IPS-20b (cell line): Measurements from ENCODE around the gene ROCK2.

ENCODE experiments used
- H3K27ac ChIP-seq: one replicate; pipeline ENCODE4 v1.5.1; 2013; ENCODE audit warnings: low read length
- H3K27me3 ChIP-seq: 2 replicates; pipeline ENCODE4 v1.6.1; 2013; ENCODE audit warnings: mild to moderate bottlenecking, low read length, inconsistent platforms; ENCODE audit not compliant: insufficient read depth
- H3K36me3 ChIP-seq: 2 replicates; pipeline ENCODE4 v1.6.1; 2013; ENCODE audit warnings: low read depth, mild to moderate bottlenecking, inconsistent platforms, low read length, moderate library complexity; ENCODE audit not compliant: insufficient read depth
- H3K4me1 ChIP-seq: 2 replicates; pipeline ENCODE4 v1.6.1; 2013; ENCODE audit warnings: mild to moderate bottlenecking, control low read depth, inconsistent platforms, low read length, moderate library complexity; ENCODE audit not compliant: insufficient read depth
- H3K4me3 ChIP-seq: 2 replicates; pipeline ENCODE4 v1.5.1; 2013; ENCODE audit warnings: mild to moderate bottlenecking, low read length, inconsistent platforms
- H3K9ac ChIP-seq: 2 replicates; pipeline ENCODE4 v1.6.1; 2013; ENCODE audit warnings: low read depth, mild to moderate bottlenecking, inconsistent platforms, low read length, moderate library complexity
- H3K9me3 ChIP-seq: 2 replicates; pipeline ENCODE4 v1.6.1; 2013; ENCODE audit warnings: mild to moderate bottlenecking, low read depth, low read length, inconsistent platforms; ENCODE audit not compliant: insufficient read depth

The ROCK2 gene

GRCh38 chr2:11344342-11344955 lies at the start of gene ROCK2:
Gene ROCK2, minus strand, starts transcription at chr2:11344636. Its CDS starts 500 bp downstream, at chr2:11344136.
- H3K27me3 ChIP-seq = no peaks in the 10 kb centered on the region; the same call in 1 of the 2 replicates
- no peak within 1 kb of the TSS for H3K27ac ChIP-seq
- peaks cover 9% of the 10 kb centered on the region; the same call in 1 of the 2 replicates for H3K4me1 ChIP-seq
- H3K9ac ChIP-seq = peak within 1 kb of the TSS; percentile 91
- peak within 1 kb of the TSS; percentile 94 for H3K4me3 ChIP-seq
- no peaks in the 10 kb centered on the region for H3K9me3 ChIP-seq
- H3K36me3 ChIP-seq = no peaks in the 10 kb centered on the region

GRCh38 chr2:11393711-11394236 lies 49.3 kb upstream of the ROCK2 start:
- H3K4me3 ChIP-seq = no peak overlapping the region
- H3K27ac ChIP-seq = no peak overlapping the region
- no peak overlapping the region for H3K9ac ChIP-seq
- no peaks in the 10 kb centered on the region for H3K36me3 ChIP-seq
- peaks cover 4% of the 10 kb centered on the region; the same call in 1 of the 2 replicates for H3K4me1 ChIP-seq
- no peaks in the 10 kb centered on the region for H3K27me3 ChIP-seq
- no peaks in the 10 kb centered on the region for H3K9me3 ChIP-seq

- H3K9ac ChIP-seq = no peak overlapping the region
- H3K36me3 ChIP-seq = no peaks in the 10 kb centered on the region
- no peak overlapping the region for H3K27ac ChIP-seq
- H3K27me3 ChIP-seq = no peaks in the 10 kb centered on the region
- H3K9me3 ChIP-seq = no peaks in the 10 kb centered on the region
- H3K4me1 ChIP-seq = peaks cover 7% of the 10 kb centered on the region; the same call in 1 of the 2 replicates
- no peak overlapping the region for H3K4me3 ChIP-seq
These were observed 47.5 kb upstream of the ROCK2 start for GRCh38 chr2:11391942-11392266.

- H3K9ac ChIP-seq = no peak overlapping the region
- H3K4me1 ChIP-seq = peaks cover 7% of the 10 kb centered on the region; the same call in 1 of the 2 replicates
- H3K27me3 ChIP-seq = no peaks in the 10 kb centered on the region
- no peaks in the 10 kb centered on the region for H3K36me3 ChIP-seq
- no peaks in the 10 kb centered on the region for H3K9me3 ChIP-seq
- no peak overlapping the region for H3K4me3 ChIP-seq
- no peak overlapping the region for H3K27ac ChIP-seq
These were observed 45.9 kb upstream of the ROCK2 start for GRCh38 chr2:11390399-11390658.

GRCh38 chr2:11389551-11390398 lies 45.3 kb upstream of the ROCK2 start:
- Histone ChIP-seq H3K9me3 (no peaks in the 10 kb centered on the region), H3K36me3 (no peaks in the 10 kb centered on the region), H3K27me3 (no peaks in the 10 kb centered on the region), H3K4me1 (peaks cover 7% of the 10 kb centered on the region; the same call in 1 of the 2 replicates), H3K4me3 (no peak overlapping the region; the same call in 1 of the 2 replicates), H3K9ac (no peak overlapping the region), H3K27ac (no peak overlapping the region)

DNA sequence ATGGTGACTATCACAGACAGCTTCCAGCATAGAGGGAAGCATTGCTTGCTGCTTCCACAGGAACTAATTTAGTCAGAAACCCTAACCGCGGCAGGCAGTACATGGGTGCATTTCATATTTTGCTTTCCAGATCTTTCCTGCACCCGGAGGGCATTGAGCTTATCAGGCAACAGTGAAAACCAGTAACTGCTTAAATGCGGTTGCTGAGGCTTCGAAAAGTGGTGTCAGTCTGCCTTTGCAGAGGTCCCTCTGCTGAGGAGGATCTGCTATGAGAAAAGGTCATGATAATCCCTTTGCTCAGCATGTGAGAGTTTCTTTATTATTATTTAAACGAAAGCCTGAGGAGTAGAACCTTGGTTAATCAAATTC lies 44.6 kb upstream of the ROCK2 start:
- Histone ChIP-seq H3K4me1 (peaks cover 7% of the 10 kb centered on the region; the same call in 1 of the 2 replicates), H3K36me3 (no peaks in the 10 kb centered on the region), H3K27me3 (no peaks in the 10 kb centered on the region), H3K4me3 (peak overlapping the region; percentile 4; the same call in 1 of the 2 replicates), H3K9ac (no peak overlapping the region), H3K9me3 (no peaks in the 10 kb centered on the region), H3K27ac (no peak overlapping the region)

DNA sequence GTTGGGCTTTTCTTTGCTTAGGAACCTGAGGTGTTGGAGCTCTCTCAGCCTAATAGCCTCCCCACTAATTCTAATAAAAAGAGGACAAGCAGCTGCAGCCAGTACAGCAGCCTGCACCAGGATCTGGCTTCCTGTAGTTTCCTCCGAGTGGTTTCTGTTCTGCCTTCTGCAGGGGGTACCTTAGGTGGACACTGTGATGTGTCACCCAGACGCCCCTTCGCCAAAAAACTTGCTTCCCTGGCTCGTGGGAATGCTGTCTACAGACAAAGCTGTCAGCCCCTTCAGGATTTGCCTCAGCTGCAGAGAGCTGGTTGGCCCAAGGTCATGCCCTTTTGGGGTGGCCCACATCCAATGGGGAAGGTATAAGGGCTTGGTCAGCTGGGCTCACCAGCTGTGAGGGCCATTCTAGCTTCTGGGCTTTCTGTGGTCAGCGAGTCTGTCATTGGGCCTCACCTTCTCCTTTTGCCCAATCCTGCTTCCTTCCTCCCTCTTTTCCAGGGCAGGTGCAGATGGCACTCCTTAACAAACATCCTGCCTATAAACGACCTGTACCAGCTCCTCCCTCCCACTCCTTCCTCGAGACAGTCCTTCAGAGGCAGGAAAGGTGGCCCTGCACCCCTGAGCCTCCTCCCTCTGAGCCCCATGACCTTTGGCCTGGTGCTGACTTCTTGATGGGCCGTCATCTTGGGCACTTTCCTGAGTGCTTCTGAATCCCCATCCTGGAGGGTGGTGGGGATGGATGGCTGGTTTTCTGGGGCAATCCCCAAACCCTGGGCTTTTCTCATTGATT lies 44.0 kb upstream of the ROCK2 start:
- H3K4me1 ChIP-seq = peaks cover 7% of the 10 kb centered on the region; the same call in 1 of the 2 replicates
- H3K9me3 ChIP-seq = no peaks in the 10 kb centered on the region
- H3K9ac ChIP-seq = no peak overlapping the region
- H3K27ac ChIP-seq = no peak overlapping the region
- peak overlapping the region; percentile 4; the same call in 1 of the 2 replicates for H3K4me3 ChIP-seq
- no peaks in the 10 kb centered on the region for H3K27me3 ChIP-seq
- H3K36me3 ChIP-seq = no peaks in the 10 kb centered on the region

- Histone ChIP-seq H3K4me3 (no peak overlapping the region), H3K36me3 (no peaks in the 10 kb centered on the region), H3K27me3 (no peaks in the 10 kb centered on the region), H3K9me3 (no peaks in the 10 kb centered on the region), H3K4me1 (peaks cover 7% of the 10 kb centered on the region; the same call in 1 of the 2 replicates), H3K9ac (no peak overlapping the region), H3K27ac (no peak overlapping the region)
These were observed 43.4 kb upstream of the ROCK2 start for GRCh38 chr2:11387843-11388242.

GRCh38 chr2:11387100-11387390 lies 42.6 kb upstream of the ROCK2 start:
- Histone ChIP-seq H3K9me3 (no peaks in the 10 kb centered on the region), H3K9ac (no peak overlapping the region), H3K36me3 (no peaks in the 10 kb centered on the region), H3K4me3 (no peak overlapping the region), H3K4me1 (peaks cover 7% of the 10 kb centered on the region; the same call in 1 of the 2 replicates), H3K27ac (no peak overlapping the region), H3K27me3 (no peaks in the 10 kb centered on the region)

DNA sequence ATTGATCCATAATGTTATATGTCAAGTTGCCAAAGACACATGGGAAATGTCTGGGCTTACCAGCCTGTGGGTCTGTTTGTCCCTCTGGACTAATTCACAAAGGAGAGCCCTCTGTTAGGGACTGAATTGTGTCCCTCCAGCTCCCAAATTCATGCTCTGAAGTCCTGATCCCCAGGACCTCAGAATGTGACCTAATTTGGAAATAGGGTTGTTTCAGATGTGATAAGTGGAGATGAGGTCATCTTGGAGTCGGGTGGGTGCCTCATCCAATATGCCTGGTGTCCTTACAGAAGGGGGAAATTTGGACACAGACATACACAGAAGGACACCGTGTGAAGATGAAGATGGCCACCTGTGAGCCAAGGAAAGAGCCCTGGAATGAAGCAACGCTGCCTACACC lies 41.4 kb upstream of the ROCK2 start:
- peaks cover 7% of the 10 kb centered on the region; the same call in 1 of the 2 replicates for H3K4me1 ChIP-seq
- no peaks in the 10 kb centered on the region for H3K36me3 ChIP-seq
- H3K9me3 ChIP-seq = no peaks in the 10 kb centered on the region
- no peak overlapping the region for H3K9ac ChIP-seq
- H3K27me3 ChIP-seq = no peaks in the 10 kb centered on the region
- no peak overlapping the region for H3K4me3 ChIP-seq
- no peak overlapping the region for H3K27ac ChIP-seq

- Histone ChIP-seq H3K4me1 (peaks cover 7% of the 10 kb centered on the region; the same call in 1 of the 2 replicates), H3K27ac (no peak overlapping the region), H3K4me3 (no peak overlapping the region), H3K36me3 (no peaks in the 10 kb centered on the region), H3K9ac (no peak overlapping the region), H3K27me3 (no peaks in the 10 kb centered on the region), H3K9me3 (no peaks in the 10 kb centered on the region)
These were observed 40.8 kb upstream of the ROCK2 start for GRCh38 chr2:11385216-11385615.
